Gastroesophageal sphincter (tissue), 4 donors: Measurements from ENCODE around the gene TGFBR3L. TPM values are rescaled to one million over a fixed set of nuclear protein-coding genes. Genes with fewer than 3 reads are reported as not detected.

Experiments
- ATAC-seq: fragments of 150-250 bp; one replicate; pipeline ENCODE4 v1.9.1; 2016; ENCODE audit warnings: mild to moderate bottlenecking, moderate library complexity
- H3K27ac ChIP-seq, 4 donors: fragments of 200-600 bp; sonication (generic) in 3 of 4; 1 replicate in 3 of 4; 2 replicates in 1 of 4; pipeline ENCODE4 v1.5.1; 2016 to 2019
- H3K27me3 ChIP-seq: fragments of 200-600 bp; sonication (generic); one replicate; pipeline ENCODE4 v1.5.1; 2019
- H3K36me3 ChIP-seq, 2 donors: fragments of 200-600 bp; sonication (generic); one replicate each; pipeline ENCODE4 v1.5.1; 2019; ENCODE audit warnings: control low read depth in 1 of 2
- H3K4me1 ChIP-seq, 3 donors: fragments of 200-600 bp; sonication (generic); 1 replicate in 2 of 3; 2 replicates in 1 of 3; pipeline ENCODE4 v1.5.1; 2016 to 2019; ENCODE audit warnings: control low read depth in 2 of 3
- H3K4me3 ChIP-seq, 2 donors: fragments of 200-600 bp; sonication (generic); one replicate each; pipeline ENCODE4 v1.5.1; 2019; ENCODE audit warnings: mild to moderate bottlenecking in 1 of 2, moderate library complexity in 1 of 2
- H3K9me3 ChIP-seq, 3 donors: fragments of 200-600 bp; sonication (generic); one replicate each; pipeline ENCODE4 v1.5.1; 2017 to 2019; ENCODE audit warnings: control low read depth in 2 of 3
- EP300 ChIP-seq: sonication (generic); formaldehyde crosslinking; IDR thresholded peaks from one replicate; pipeline ENCODE4 v1.6.1; 2017; ENCODE audit warnings: antibody characterized with exemption, mild to moderate bottlenecking
- POLR2A ChIP-seq, 2 donors: fragments of 450-650 bp; IDR thresholded peaks; one replicate each; pipeline ENCODE4 v1.6.1; 2017; ENCODE audit warnings: antibody characterized with exemption in 2 of 2, mild to moderate bottlenecking in 2 of 2, moderate library complexity in 1 of 2
- POLR2AphosphoS5 ChIP-seq: sonication (generic); formaldehyde crosslinking; IDR thresholded peaks from one replicate; pipeline ENCODE4 v1.6.1; 2017; ENCODE audit warnings: antibody characterized with exemption
- WGBS, 2 donors: methylation state at CpG; one replicate each; pipeline ENCODE4 v1.1.5; 2018; ENCODE audit warnings: low coverage in 1 of 2; 5-methylcytosine and 5-hydroxymethylcytosine counted together
- total RNA-seq, 4 donors: library from RNA; depleted of rRNA; stranded (reverse); fragments of >200 nt; gene quantifications; one replicate each; pipeline ENCODE4 v1.1.0, GENCODE V29; 2016
- TF ChIP-seq, protein P1 (sequence below), 4 experiments: fragments of 200-600 bp in 2 of 4; fragments of 450-650 bp in 2 of 4; sonication (generic) in 1 of 4; IDR thresholded peaks; one replicate each; pipeline ENCODE4 v1.5.1; 2017 to 2019; ENCODE audit warnings: antibody characterized with exemption in 4 of 4, mild to moderate bottlenecking in 2 of 4, moderate library complexity in 2 of 4

TGFBR3L gene
- total RNA-seq, 4 donors from 2014 or later: 2.8 to 8.5 (median 5.4) TPM

DNA sequence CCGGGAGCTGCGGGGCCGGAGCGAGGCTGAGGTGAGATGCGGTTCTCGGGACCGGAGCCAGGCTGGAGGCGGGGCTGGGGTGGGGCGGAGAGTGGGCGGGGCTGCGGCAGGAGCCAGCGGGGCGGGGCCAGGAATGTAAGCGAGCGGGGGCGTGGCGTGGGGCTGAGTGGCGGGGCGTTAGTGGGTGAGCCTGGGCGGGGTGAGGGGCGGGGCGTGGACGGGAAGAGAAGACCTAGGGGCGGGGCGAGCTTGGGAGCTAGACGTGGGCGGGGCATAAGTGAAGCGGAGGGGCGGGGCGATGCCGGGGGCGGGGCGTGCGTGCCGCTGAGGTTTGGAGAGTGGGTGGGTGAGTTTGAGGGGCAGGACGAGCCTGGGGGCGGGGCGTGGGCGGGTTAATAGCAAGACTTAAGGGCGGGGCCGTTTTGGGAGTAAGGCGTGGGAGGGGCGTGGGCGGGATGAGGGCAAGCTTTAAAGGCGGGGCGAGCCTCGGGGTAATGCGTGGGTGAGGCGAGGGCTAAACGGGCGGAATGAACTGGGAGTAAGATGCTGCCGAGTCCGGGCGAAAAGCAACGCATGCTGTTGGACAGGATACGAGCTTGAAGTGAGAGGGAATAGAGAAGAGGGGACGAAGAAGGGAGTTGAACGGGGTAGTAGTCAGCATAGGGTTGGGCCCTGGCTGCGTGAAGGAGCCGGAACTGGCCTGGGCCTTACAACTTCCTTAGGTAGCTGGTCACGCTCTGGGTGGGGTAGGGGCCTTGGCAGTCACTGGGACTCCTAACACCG, 6.1 kb downstream of the TGFBR3L start:
- Histone ChIP-seq H3K9me3 (no peaks in the 10 kb centered on the region), H3K27ac (peak overlapping the region; percentile 66 to 97 (median 94)), H3K4me3 (peak overlapping the region; percentile 57 to 64), H3K36me3 (peaks cover 0 to 19% of the 10 kb centered on the region in 2 donors), H3K4me1 (peaks cover 0 to 93% (median 58%) of the 10 kb centered on the region in 3 donors), H3K27me3 (peaks cover 33% of the 10 kb centered on the region)
- TF ChIP-seq POLR2A (IDR thresholded peaks at IDR 0.05) (peak; percentile 28 to 59), EP300 (no peak), POLR2AphosphoS5 (peak; percentile 74)
- 0% methylated on average over 16 to 19 of the region's 62 CpGs for WGBS, 2 donors
- peak; percentile 77 for ATAC-seq

DNA sequence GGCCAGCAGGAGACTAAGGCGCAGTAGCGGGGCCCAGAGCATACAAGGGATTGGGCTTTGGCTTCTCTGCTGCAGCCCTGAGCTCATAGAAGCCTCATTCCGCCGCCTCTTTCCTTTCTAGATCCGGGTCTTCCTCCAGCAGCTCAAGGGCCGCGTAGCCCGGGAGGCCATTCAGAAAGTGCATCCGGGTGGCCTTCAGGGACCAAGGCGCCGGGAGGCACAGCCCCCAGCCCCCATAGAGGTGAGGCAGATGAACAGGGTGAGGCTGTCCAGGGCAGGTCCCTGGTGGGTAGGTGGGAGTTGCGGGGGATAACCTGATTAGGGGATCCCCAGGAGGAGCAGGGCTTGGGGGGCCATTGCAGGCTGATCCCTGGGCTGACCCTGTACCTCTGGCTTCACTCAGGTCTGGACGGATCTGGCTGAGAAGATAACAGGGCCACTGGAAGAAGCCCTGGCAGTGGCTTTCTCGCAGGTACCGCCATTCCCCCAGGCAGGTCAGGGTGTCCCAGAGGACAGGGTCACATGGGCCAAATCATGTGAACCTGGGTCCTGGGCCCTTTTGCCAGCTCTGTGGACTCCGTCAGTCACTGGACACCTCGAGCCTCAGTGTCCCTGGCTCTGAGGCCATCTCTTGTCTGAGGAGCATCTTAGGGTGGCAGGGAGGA, 6.8 kb downstream of the TGFBR3L start:
- peaks cover 0 to 90% (median 55%) of the 10 kb centered on the region in 3 donors for H3K4me1 ChIP-seq
- peak overlapping the region; percentile 34 to 64 for H3K4me3 ChIP-seq
- TF ChIP-seq EP300 (no peak), POLR2AphosphoS5 (no peak), POLR2A (IDR thresholded peaks at IDR 0.05) (no peak)
- TF ChIP-seq, protein P1, sequence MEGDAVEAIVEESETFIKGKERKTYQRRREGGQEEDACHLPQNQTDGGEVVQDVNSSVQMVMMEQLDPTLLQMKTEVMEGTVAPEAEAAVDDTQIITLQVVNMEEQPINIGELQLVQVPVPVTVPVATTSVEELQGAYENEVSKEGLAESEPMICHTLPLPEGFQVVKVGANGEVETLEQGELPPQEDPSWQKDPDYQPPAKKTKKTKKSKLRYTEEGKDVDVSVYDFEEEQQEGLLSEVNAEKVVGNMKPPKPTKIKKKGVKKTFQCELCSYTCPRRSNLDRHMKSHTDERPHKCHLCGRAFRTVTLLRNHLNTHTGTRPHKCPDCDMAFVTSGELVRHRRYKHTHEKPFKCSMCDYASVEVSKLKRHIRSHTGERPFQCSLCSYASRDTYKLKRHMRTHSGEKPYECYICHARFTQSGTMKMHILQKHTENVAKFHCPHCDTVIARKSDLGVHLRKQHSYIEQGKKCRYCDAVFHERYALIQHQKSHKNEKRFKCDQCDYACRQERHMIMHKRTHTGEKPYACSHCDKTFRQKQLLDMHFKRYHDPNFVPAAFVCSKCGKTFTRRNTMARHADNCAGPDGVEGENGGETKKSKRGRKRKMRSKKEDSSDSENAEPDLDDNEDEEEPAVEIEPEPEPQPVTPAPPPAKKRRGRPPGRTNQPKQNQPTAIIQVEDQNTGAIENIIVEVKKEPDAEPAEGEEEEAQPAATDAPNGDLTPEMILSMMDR (IDR thresholded peaks at IDR 0.05): no peak
- peaks cover 26% of the 10 kb centered on the region for H3K27me3 ChIP-seq
- ATAC-seq: no peak
- H3K9me3 ChIP-seq: no peaks in the 10 kb centered on the region
- 33% methylated on average over 3 of the region's 17 CpGs; no CpG with 5 or more reads in 1 of the 2 donors for WGBS, 2 donors
- peaks cover 0 to 19% of the 10 kb centered on the region in 2 donors for H3K36me3 ChIP-seq
- H3K27ac ChIP-seq: peak overlapping the region; percentile 66 to 97 (median 94)

DNA sequence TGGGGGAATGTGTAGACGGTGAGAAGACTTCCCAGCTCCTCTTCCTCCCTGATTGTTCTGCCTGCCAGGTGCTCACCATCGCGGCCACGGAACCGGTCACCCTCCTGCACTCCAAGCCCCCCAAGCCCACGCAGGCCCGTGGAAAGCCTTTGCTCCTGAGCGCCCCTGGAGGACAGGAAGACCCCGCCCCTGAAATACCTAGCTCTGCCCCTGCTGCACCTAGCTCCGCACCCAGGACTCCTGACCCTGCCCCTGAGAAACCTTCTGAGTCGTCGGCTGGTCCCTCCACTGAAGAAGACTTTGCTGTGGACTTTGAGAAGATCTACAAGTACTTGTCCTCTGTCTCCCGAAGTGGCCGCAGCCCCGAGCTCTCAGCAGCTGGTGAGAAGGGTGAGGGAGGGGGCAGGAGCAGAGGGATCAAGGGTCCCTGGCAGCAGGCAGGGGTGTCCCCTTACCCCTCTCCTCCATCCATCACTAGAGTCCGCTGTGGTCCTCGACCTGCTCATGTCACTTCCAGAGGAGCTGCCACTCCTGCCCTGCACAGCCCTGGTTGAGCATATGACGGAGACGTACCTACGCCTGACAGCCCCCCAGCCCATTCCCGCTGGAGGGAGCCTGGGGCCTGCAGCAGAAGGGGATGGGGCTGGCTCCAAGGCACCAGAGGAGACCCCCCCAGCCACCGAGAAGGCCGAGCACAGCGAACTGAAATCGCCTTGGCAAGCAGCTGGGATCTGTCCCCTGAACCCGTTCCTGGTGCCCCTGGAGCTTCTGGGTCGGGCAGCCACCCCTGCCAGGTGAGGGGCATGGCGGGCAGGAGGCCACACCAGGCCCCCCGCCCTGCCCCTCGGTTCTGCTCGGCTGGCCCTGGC, 7.6 kb downstream of the TGFBR3L start:
- TF ChIP-seq POLR2A (IDR thresholded peaks at IDR 0.05) (no peak), POLR2AphosphoS5 (no peak)
- Histone ChIP-seq H3K27ac (peak overlapping the region in 3 of 4 donors; percentile 94 to 97 (median 94)), H3K9me3 (no peaks in the 10 kb centered on the region), H3K27me3 (peaks cover 19% of the 10 kb centered on the region), H3K4me1 (peaks cover 4 to 90% (median 56%) of the 10 kb centered on the region in 3 donors), H3K4me3 (peak overlapping the region in 1 of 2 donors; percentile 64), H3K36me3 (peaks cover 0 to 19% of the 10 kb centered on the region in 2 donors)
- ATAC-seq: no peak
- WGBS, 2 donors: 77 to 83% methylated on average over 4 to 5 of the region's 31 CpGs

DNA sequence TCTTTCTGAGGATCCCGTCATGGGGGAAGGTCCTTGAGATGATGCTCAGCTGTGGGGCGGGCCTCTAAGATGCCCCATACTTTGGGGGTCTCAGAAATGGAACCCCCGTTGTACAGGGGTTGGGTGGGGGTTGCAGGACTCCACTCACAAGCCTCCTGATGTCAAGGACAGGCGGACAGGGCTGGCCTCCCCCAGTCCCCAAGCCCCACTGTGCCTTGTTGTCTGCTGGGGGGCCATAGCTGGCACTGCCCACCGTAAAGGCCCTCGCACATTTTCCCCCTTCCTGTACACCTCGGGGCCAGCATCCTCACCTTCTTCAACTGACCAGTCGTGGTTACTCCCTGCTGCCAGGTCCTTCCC, 8.2 kb downstream of the TGFBR3L start:
- no peak for ATAC-seq
- H3K27ac ChIP-seq: peak overlapping the region in 3 of 4 donors; percentile 94 to 97 (median 94)
- WGBS, 2 donors: 88% methylated on average over 4 of the region's 8 CpGs; no CpG with 5 or more reads in 1 of the 2 donors

More for the DNA sequence above, 8.2 kb downstream of the TGFBR3L start:
- peaks cover 12% of the 10 kb centered on the region for H3K27me3 ChIP-seq
- H3K4me3 ChIP-seq: no peak overlapping the region
- H3K9me3 ChIP-seq: no peaks in the 10 kb centered on the region
- H3K36me3 ChIP-seq: peaks cover 0 to 19% of the 10 kb centered on the region in 2 donors
- TF ChIP-seq POLR2AphosphoS5: no peak
- TF ChIP-seq POLR2A (IDR thresholded peaks at IDR 0.05): no peak
- TF ChIP-seq, protein P1 (IDR thresholded peaks at IDR 0.05): no peak
- H3K4me1 ChIP-seq: peaks cover 10 to 90% (median 56%) of the 10 kb centered on the region in 3 donors
